GM12875 (cell line): ENCODE measurements around the gene PEX6.

Experiments used
- H3K4me3 ChIP-seq: one replicate; pipeline ENCODE4 v1.5.1; 2011; ENCODE audit warnings: low read depth, low read length, control low read depth
- CTCF ChIP-seq: IDR thresholded peaks from 2 replicates; pipeline ENCODE4 v1.5.1; 2011; ENCODE audit warnings: low read depth, mild to moderate bottlenecking, control low read depth, inconsistent platforms, low read length, moderate library complexity, borderline replicate concordance; ENCODE audit not compliant: insufficient read depth

PEX6 gene

DNA sequence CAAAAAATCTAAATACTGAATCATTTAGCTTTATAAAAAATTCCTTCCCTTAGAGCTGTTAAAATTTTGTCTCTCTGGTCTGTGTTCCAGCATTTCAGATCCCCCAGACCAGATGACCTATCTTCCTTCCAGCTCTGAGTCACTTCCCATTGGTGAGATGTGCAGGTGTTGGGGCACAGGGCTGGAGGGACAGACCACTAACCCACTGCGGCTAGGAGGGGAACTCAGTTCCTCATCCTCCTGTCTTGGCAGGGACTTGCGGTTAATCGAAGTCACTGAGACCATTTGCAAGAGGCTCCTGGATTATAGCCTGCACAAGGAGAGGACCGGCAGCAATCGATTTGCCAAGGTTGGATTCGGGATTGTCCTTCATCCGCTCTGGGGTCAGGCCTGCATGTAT, 43.7 kb downstream of the PEX6 start:
- no peak for TF ChIP-seq CTCF
- no peak overlapping the region for H3K4me3 ChIP-seq

GRCh38 chr6:42933205-42933604, 45.8 kb downstream of the PEX6 start:
- no peak overlapping the region for H3K4me3 ChIP-seq

GRCh38 chr6:42932412-42932811, 46.6 kb downstream of the PEX6 start:
- peak overlapping the region; percentile 12 for H3K4me3 ChIP-seq
- TF ChIP-seq CTCF = no peak

More at GRCh38 chr6:42933205-42933604, 45.8 kb downstream of the PEX6 start:
- TF ChIP-seq CTCF = no peak

DNA sequence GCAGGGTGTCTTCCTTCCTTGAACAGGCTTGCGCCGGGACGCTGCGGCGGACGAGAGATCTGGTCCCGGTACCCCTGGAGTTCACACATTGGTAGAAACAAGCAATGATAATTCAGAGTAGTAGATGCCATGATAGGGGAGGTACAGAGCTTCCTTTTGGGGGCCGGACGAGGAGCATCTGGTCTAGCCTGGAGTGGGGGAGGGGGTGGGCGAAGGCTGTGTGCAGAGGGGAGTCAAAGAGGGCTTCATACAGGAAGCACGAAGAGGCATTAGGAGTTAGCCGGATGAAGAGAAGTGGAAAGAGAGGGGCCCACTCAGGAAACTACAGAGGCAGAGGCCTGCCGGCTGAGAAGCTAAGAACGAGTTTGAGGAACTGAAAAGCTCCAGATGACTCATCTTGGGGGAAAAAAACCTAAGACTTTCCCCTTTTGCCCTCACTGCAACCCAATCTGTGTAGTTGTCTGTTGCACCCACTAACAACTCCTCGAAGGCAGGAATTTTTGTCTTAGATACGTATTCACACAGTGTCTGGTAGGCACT, 49.1 kb downstream of the PEX6 start:
- peak overlapping the region; percentile 87 for H3K4me3 ChIP-seq
- no peak for TF ChIP-seq CTCF

DNA sequence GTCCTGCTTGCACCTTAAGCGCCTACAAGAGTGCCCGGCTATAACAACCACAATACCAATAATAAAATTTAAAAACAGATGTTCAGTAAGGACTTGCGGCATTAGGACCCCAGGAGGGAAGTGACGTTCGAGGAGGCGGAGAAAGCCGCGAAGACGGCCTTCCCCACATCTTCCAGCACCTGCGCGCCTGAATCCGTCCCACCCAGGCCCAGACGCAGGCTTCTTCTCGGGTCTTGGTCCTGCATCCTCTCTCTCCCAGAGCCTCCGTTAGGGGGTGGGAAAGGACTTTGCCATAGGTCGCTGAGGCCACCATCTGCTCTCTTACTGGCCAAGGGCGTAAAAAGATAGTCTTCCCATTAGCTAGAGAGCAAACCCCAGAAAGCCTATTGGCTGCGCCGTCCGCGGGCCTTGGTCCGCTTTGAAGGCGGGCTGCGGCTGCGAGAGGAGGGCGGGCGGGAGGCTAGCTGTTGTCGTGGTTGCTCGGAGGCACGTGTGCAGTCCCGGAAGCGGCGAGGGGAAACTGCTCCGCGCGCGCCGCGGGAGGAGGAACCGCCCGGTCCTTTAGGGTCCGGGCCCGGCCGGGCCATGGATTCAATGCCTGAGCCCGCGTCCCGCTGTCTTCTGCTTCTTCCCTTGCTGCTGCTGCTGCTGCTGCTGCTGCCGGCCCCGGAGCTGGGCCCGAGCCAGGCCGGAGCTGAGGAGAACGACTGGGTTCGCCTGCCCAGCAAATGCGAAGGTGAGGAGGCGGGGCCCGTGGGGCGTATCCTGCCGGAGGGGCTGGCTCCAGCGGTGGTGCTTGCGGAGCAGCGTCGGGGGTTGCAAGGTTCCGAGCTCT, 49.8 kb downstream of the PEX6 start, which contains the start of gene CNPY3:
TSS of gene CNPY3 (plus strand) at position 495 of the 835 bp plus-strand sequence. CDS start at position 586, 91 bp downstream.
- H3K4me3 ChIP-seq = peak within 1 kb of the TSS; percentile 87
- TF ChIP-seq CTCF = no peak

- H3K4me3 ChIP-seq = no peak overlapping the region
- no peak for TF ChIP-seq CTCF
Measured at GRCh38 chr6:42925248-42925857, 53.6 kb downstream of the PEX6 start.
